Transverse colon (tissue), 4 donors: ENCODE results near the gene TYRO3. TPM values are rescaled to one million over a fixed set of nuclear protein-coding genes. Genes with fewer than 3 reads are reported as not detected.
"Not testable (repeated sequence)": the region's sequence is repeated elsewhere in the genome, so short reads cannot be mapped to it uniquely, and the experiment has no call there.

Source experiments
- DNase-seq: peaks from one replicate; pipeline ENCODE4 v3.0.0-alpha.2; 2019
- H3K27ac ChIP-seq, 4 donors: fragments of 200-600 bp; sonication (generic); 2 replicates each; pipeline ENCODE4 v1.5.1; 2016 to 2018; ENCODE audit warnings: inconsistent platforms in 4 of 4
- H3K27me3 ChIP-seq: fragments of 200-600 bp; sonication (generic); 2 replicates; pipeline ENCODE4 v1.5.1; 2017; ENCODE audit warnings: inconsistent platforms
- H3K36me3 ChIP-seq, 4 donors: fragments of 200-600 bp; sonication (generic); 2 replicates each; pipeline ENCODE4 v1.5.1; 2017 to 2019; ENCODE audit warnings: inconsistent platforms in 4 of 4
- H3K4me1 ChIP-seq, 4 donors: fragments of 200-600 bp; sonication (generic); 2 replicates each; pipeline ENCODE4 v1.5.1; 2017 to 2020; ENCODE audit warnings: inconsistent platforms in 4 of 4
- H3K4me3 ChIP-seq, 4 donors: fragments of 200-600 bp; sonication (generic); 1 replicate in 1 of 4; 2 replicates in 3 of 4; pipeline versions ENCODE4 v1.5.1 to v1.6.1; 2017 to 2019; ENCODE audit warnings: inconsistent platforms in 4 of 4
- H3K9me3 ChIP-seq, 2 donors: fragments of 200-600 bp; sonication (generic); 2 replicates each; pipeline ENCODE4 v1.5.1; 2017 to 2019; ENCODE audit warnings: inconsistent platforms in 2 of 2
- EP300 ChIP-seq: sonication (generic); formaldehyde crosslinking; IDR thresholded peaks from one replicate; pipeline ENCODE4 v1.6.1; 2017; ENCODE audit warnings: antibody characterized with exemption, low read depth
- POLR2A ChIP-seq: fragments of 450-650 bp; IDR thresholded peaks from one replicate; pipeline ENCODE4 v1.6.1; 2016; ENCODE audit warnings: antibody characterized with exemption, mild to moderate bottlenecking, moderate library complexity
- POLR2AphosphoS5 ChIP-seq, 3 donors: sonication (generic); formaldehyde crosslinking; IDR thresholded peaks; one replicate each; pipeline ENCODE4 v1.6.1; 2016; ENCODE audit warnings: antibody characterized with exemption in 3 of 3
- WGBS, 2 donors: methylation state at CpG; one replicate each; pipeline ENCODE4 v1.1.5; 2018; ENCODE audit warnings: low coverage in 1 of 2; 5-methylcytosine and 5-hydroxymethylcytosine counted together
- in situ Hi-C, 4 donors: fragments of 200-750 bp; cut with MboI; loops; one replicate each; pipeline versions ENCODE4 v1.15.0 to v1.15.1; 2017; ENCODE audit warnings: low sequenced_read_pairs in 3 of 4, low pct_ligation_motif_present in 1 of 4, low pct_unique_long_range_greater_than_20kb in 1 of 4
- intact Hi-C: fragments of 100-400 bp; cut with DNase I; formaldehyde crosslinking; loops from one replicate; pipeline ENCODE4 v1.15.1; 2023; ENCODE audit warnings: low total_unique reads
- total RNA-seq, 4 donors: library from RNA; depleted of rRNA; stranded (reverse); fragments of >200 nt; gene quantifications; one replicate each; pipeline ENCODE4 v1.1.0, GENCODE V29; 2016
- TF ChIP-seq, protein P1 (sequence below), 5 experiments: fragments of 200-600 bp in 3 of 5; fragments of 450-650 bp in 2 of 5; sonication (generic) in 3 of 5; IDR thresholded peaks; 1 replicate in 2 of 5; 2 replicates in 3 of 5; pipeline ENCODE4 v1.5.1; 2016 to 2017; ENCODE audit warnings: antibody characterized with exemption in 5 of 5, inconsistent platforms in 3 of 5, mild to moderate bottlenecking in 2 of 5, moderate library complexity in 1 of 5

The TYRO3 gene
- total RNA-seq, 4 donors from 2014 or later, result 0.60 to 1.6 (median 0.82) TPM; not detected in 1

GRCh38 chr15:41584636-41585126 lies 25.7 kb downstream of the TYRO3 start:
- H3K27me3 ChIP-seq, result peaks cover 6% of the 10 kb centered on the region
- TF ChIP-seq POLR2A (no peak), POLR2AphosphoS5 (IDR thresholded peaks at IDR 0.05) (no peak), EP300 (no peak)
- TF ChIP-seq, protein P1, sequence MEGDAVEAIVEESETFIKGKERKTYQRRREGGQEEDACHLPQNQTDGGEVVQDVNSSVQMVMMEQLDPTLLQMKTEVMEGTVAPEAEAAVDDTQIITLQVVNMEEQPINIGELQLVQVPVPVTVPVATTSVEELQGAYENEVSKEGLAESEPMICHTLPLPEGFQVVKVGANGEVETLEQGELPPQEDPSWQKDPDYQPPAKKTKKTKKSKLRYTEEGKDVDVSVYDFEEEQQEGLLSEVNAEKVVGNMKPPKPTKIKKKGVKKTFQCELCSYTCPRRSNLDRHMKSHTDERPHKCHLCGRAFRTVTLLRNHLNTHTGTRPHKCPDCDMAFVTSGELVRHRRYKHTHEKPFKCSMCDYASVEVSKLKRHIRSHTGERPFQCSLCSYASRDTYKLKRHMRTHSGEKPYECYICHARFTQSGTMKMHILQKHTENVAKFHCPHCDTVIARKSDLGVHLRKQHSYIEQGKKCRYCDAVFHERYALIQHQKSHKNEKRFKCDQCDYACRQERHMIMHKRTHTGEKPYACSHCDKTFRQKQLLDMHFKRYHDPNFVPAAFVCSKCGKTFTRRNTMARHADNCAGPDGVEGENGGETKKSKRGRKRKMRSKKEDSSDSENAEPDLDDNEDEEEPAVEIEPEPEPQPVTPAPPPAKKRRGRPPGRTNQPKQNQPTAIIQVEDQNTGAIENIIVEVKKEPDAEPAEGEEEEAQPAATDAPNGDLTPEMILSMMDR (IDR thresholded peaks at IDR 0.05), result no peak
- no peak for DNase-seq
- H3K27ac ChIP-seq, result peak overlapping the region; percentile 25 to 72 (median 70)
- peaks cover 0 to 12% (median 5%) of the 10 kb centered on the region in 4 donors for H3K4me1 ChIP-seq
- 86 to 93% methylated on average over 7 of the region's 7 CpGs for WGBS, 2 donors
- in situ Hi-C loops, result no loop called here
- no peaks in the 10 kb centered on the region for H3K36me3 ChIP-seq
- intact Hi-C loops, result no loop called here
- no peaks in the 10 kb centered on the region for H3K9me3 ChIP-seq
- H3K4me3 ChIP-seq, result peak overlapping the region in 3 of 4 donors; percentile 37 to 46 (median 46)

DNA sequence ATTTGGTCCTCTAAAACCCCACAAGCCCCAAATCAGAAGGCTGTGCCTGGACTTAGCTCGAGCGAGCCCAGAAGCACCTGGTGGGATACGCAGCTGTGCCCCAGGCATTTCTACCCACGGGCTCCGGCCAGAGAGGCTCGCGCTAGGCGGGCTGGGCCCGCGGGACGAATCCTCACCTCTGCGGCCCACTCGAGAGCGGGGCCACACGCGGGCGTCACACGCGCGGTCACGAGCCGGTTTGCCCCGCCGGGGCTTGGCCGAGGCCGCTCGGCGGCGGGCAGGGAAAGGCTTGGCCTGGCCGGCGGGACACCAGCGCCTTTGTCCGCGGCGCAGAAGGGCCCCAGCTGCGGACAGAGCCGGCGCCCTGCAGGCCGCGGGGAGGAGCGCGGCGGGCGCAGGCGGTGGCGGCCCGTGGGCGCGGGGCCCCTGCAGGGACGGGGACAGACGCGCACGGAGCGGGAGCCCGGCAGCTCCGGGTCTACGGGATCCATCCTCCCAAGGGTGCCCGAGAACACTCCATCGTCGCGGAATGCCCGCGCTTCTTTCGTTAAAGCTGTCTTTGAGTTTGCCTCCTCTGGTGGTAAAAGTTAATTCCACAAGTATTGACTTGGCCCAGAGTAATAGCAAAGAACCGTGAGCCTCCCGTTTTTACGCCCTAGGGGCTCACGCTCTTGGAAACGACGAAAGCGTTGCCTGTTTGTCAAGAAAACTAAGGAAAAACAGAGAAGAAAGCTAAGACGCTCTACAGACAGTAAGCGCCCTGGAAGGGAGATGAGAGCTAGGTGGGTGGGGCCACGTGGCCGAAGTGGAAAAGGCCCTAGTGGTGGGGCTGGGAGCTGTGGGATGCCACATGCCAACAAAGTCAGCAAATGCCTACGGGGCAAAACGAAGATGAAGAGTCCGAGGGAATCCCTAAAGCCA lies 26.4 kb downstream of the TYRO3 start:
- no peak for TF ChIP-seq POLR2A
- no peak for TF ChIP-seq EP300
- TF ChIP-seq POLR2AphosphoS5 (IDR thresholded peaks at IDR 0.05), result no peak
- TF ChIP-seq, protein P1 (IDR thresholded peaks at IDR 0.05), result peak; percentile 39 to 56 (median 46)
- no peaks in the 10 kb centered on the region for H3K9me3 ChIP-seq
- H3K4me1 ChIP-seq, result peaks cover 0 to 12% (median 5%) of the 10 kb centered on the region in 4 donors
- in situ Hi-C loops (no loop called here), intact Hi-C loops (no loop called here)
- H3K27ac ChIP-seq, result peak overlapping the region; percentile 25 to 72 (median 70)
- peaks cover 6% of the 10 kb centered on the region for H3K27me3 ChIP-seq
- peak; percentile 40 for DNase-seq
- no peaks in the 10 kb centered on the region for H3K36me3 ChIP-seq
- peak overlapping the region; percentile 29 to 46 (median 42) for H3K4me3 ChIP-seq
- 1 to 10% methylated on average over 14 to 64 of the region's 78 CpGs for WGBS, 2 donors

GRCh38 chr15:41586531-41587282 lies 27.7 kb downstream of the TYRO3 start:
- H3K36me3 ChIP-seq, H3K27me3 ChIP-seq, H3K9me3 ChIP-seq, intact Hi-C loops, DNase-seq, H3K27ac ChIP-seq, in situ Hi-C loops, H3K4me3 ChIP-seq: not testable (repeated sequence)
- 68 to 89% methylated on average over 3 to 14 of the region's 14 CpGs for WGBS, 2 donors
- H3K4me1 ChIP-seq, result peaks cover 0 to 12% (median 5%) of the 10 kb centered on the region in 4 donors

DNA sequence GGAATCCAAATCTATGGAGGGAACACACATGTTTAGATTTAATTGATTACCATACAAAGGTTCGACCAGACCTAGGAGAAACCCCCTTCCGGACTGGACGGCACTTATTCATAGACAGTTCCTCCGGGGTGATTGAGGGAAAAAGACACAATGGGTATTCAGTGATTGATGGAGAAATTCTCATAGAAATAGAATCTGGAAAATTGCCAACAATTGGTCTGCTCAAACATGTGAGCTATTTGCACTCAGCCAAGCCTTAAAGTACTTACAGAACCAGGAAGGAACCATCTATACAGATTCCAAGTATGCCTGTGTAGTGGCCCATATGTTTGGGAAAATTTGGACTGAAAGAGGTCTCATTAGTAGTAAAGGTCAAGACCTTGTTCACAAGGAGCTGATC lies 30.0 kb downstream of the TYRO3 start:
- H3K36me3 ChIP-seq, H3K9me3 ChIP-seq, H3K4me3 ChIP-seq, intact Hi-C loops, DNase-seq, H3K27me3 ChIP-seq, in situ Hi-C loops, H3K27ac ChIP-seq: not testable (repeated sequence)
- WGBS, 2 donors, result 72% methylated on average over 4 of the region's 4 CpGs; no CpG with 5 or more reads in 1 of the 2 donors
- peaks cover 0 to 12% (median 5%) of the 10 kb centered on the region in 4 donors for H3K4me1 ChIP-seq

DNA sequence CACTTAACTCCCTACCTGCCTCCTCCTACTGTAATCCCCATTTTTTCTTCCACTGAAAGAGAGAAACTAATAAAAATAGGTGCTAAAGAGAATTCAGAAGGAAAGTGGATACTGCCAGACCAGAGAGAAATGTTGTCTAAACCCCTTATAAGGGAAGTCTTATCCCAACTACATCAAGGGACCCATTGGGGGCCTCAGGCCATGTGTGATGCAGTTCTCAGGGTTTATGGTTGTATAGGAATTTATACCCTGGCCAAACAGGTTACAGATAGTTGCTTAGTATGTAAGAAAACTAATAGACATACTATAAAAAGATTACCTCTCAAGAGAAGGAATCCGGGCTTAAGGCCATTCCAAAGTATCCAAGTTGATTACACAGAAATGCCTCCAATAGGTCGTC lies 30.6 kb downstream of the TYRO3 start:
- DNase-seq, H3K27ac ChIP-seq, H3K27me3 ChIP-seq, H3K36me3 ChIP-seq, H3K4me3 ChIP-seq, H3K9me3 ChIP-seq, in situ Hi-C loops, intact Hi-C loops: not testable (repeated sequence)
- WGBS, 2 donors, result 46% methylated on average over 2 of the region's 2 CpGs; no CpG with 5 or more reads in 1 of the 2 donors
- peaks cover 0 to 12% (median 5%) of the 10 kb centered on the region in 4 donors for H3K4me1 ChIP-seq

DNA sequence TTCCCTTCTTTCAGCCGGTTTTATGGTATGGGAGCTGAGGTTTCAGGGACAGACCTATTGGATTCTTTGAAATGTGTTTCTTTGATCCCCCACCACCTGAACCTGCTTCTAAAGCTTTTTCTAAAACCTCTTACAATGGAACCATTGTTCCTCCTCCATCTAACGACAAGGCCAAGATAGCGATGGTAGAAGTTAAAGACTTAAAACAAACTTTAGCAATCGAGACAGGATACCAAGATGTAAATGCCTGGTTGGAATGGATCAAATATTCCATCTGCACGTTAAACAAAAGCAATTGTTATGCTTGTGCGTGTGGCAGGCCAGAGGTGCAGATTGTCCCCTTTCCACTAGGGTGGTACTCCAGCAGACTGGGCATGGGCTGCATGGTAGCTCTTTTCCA lies 32.2 kb downstream of the TYRO3 start:
- H3K9me3 ChIP-seq, DNase-seq, in situ Hi-C loops, H3K27ac ChIP-seq, H3K4me1 ChIP-seq, H3K27me3 ChIP-seq, intact Hi-C loops, H3K4me3 ChIP-seq, H3K36me3 ChIP-seq: not testable (repeated sequence)
- 55 to 59% methylated on average over 6 of the region's 6 CpGs for WGBS, 2 donors

GRCh38 chr15:41592718-41593117 lies 33.7 kb downstream of the TYRO3 start:
- H3K9me3 ChIP-seq, H3K4me3 ChIP-seq, H3K4me1 ChIP-seq, in situ Hi-C loops, DNase-seq, intact Hi-C loops, H3K36me3 ChIP-seq, H3K27ac ChIP-seq, H3K27me3 ChIP-seq: not testable (repeated sequence)
- 82 to 85% methylated on average over 5 to 8 of the region's 8 CpGs for WGBS, 2 donors
